HepG2 (cell line): ENCODE measurements around the gene PDYN. TPM values are rescaled to one million over a fixed set of nuclear protein-coding genes. Genes with fewer than 3 reads are reported as not detected.
A peak's percentile ranks its signal among the peaks of the same experiment; 100 is the strongest.

Experiments
- CEBPG ChIP-seq: IDR thresholded peaks from 2 replicates; pipeline ENCODE4 v1.6.1; 2016
- ELF3 ChIP-seq: IDR thresholded peaks from 2 replicates; pipeline ENCODE4 v1.6.1; 2016; ENCODE audit warnings: missing genetic modification reagents, missing compliant biosample characterization
- HDAC2 ChIP-seq: sonication (generic); formaldehyde crosslinking; IDR thresholded peaks from 2 replicates; pipeline ENCODE4 v1.4.0; 2020; ENCODE audit warnings: missing genetic modification reagents
- HMGA1 ChIP-seq: sonication (generic); formaldehyde crosslinking; conservative IDR thresholded peaks from 2 replicates; pipeline ENCODE4 v1.4.0; 2020; ENCODE audit warnings: missing genetic modification reagents
- HMGXB3 ChIP-seq: sonication (generic); formaldehyde crosslinking; IDR thresholded peaks from 2 replicates; pipeline ENCODE4 v1.4.0; 2020; ENCODE audit warnings: missing genetic modification reagents, borderline replicate concordance
- KDM3A ChIP-seq: IDR thresholded peaks from 2 replicates; pipeline ENCODE4 v1.6.1; 2018; ENCODE audit warnings: low read depth, missing compliant biosample characterization
- KDM5B ChIP-seq: sonication (generic); formaldehyde crosslinking; IDR thresholded peaks from 2 replicates; pipeline ENCODE4 v1.4.0; 2020; ENCODE audit warnings: missing genetic modification reagents, mild to moderate bottlenecking, borderline replicate concordance
- ONECUT2 ChIP-seq: sonication (generic); formaldehyde crosslinking; IDR thresholded peaks from 2 replicates; pipeline ENCODE4 v1.4.0; 2020; ENCODE audit warnings: missing genetic modification reagents
- RFXANK ChIP-seq: IDR thresholded peaks from 2 replicates; pipeline ENCODE4 v1.6.1; 2016
- TFDP2 ChIP-seq: sonication (generic); formaldehyde crosslinking; IDR thresholded peaks from 2 replicates; pipeline ENCODE4 v1.4.0; 2020; ENCODE audit warnings: missing genetic modification reagents
- TSC22D2 ChIP-seq: sonication (generic); formaldehyde crosslinking; IDR thresholded peaks from 2 replicates; pipeline ENCODE4 v1.5.1; 2020; ENCODE audit warnings: missing genetic modification reagents, mild to moderate bottlenecking, borderline replicate concordance
- XBP1 ChIP-seq: sonication (generic); formaldehyde crosslinking; IDR thresholded peaks from 2 replicates; pipeline ENCODE4 v1.5.0; 2020; ENCODE audit warnings: missing genetic modification reagents
- ZBED4 ChIP-seq: sonication (generic); formaldehyde crosslinking; IDR thresholded peaks from 2 replicates; pipeline ENCODE4 v1.4.0; 2020; ENCODE audit warnings: missing genetic modification reagents, borderline replicate concordance
- ZBTB8A ChIP-seq: sonication (generic); formaldehyde crosslinking; IDR thresholded peaks from 2 replicates; pipeline ENCODE4 v1.4.0; 2020; ENCODE audit warnings: mild to moderate bottlenecking, low read depth, missing genetic modification reagents, borderline replicate concordance
- ZFP36L1 ChIP-seq: sonication (generic); formaldehyde crosslinking; IDR thresholded peaks from 2 replicates; pipeline ENCODE4 v1.8.0; 2022; ENCODE audit warnings: mild to moderate bottlenecking, missing genetic modification reagents, moderate library complexity
- ZFP82 ChIP-seq: sonication (generic); formaldehyde crosslinking; IDR thresholded peaks from 2 replicates; pipeline ENCODE4 v1.5.1; 2020; ENCODE audit warnings: mild to moderate bottlenecking, missing genetic modification reagents, borderline replicate concordance
- ZMYM4 ChIP-seq: sonication (generic); formaldehyde crosslinking; IDR thresholded peaks from 2 replicates; pipeline ENCODE4 v1.8.1; 2023; ENCODE audit warnings: mild to moderate bottlenecking, missing genetic modification reagents
- ZNF567 ChIP-seq: sonication (generic); formaldehyde crosslinking; IDR thresholded peaks from 2 replicates; pipeline ENCODE4 v1.8.1; 2023; ENCODE audit warnings: mild to moderate bottlenecking, missing genetic modification reagents, borderline replicate concordance
- ZNF678 ChIP-seq: sonication (generic); formaldehyde crosslinking; IDR thresholded peaks from 2 replicates; pipeline ENCODE4 v1.4.0; 2020; ENCODE audit warnings: mild to moderate bottlenecking, missing genetic modification reagents
- ZNF724P ChIP-seq: sonication (generic); formaldehyde crosslinking; IDR thresholded peaks from 2 replicates; pipeline ENCODE4 v1.8.0; 2022; ENCODE audit warnings: missing genetic modification reagents, borderline replicate concordance
- ZSCAN21 ChIP-seq: sonication (generic); formaldehyde crosslinking; IDR thresholded peaks from 2 replicates; pipeline ENCODE4 v1.8.0; 2022; ENCODE audit warnings: mild to moderate bottlenecking, missing genetic modification reagents, moderate library complexity, borderline replicate concordance
- polyA plus RNA-seq, 8 experiments: library from polyadenylated mRNA; depleted of rRNA in 3 of 8; stranded (reverse) in 7 of 8; unstranded in 1 of 8; fragments of >200 nt; fragmentation: Illumina TruSeq in 4 of 8; extraction: Trizol in 4 of 8; gene quantifications; 2 replicates each; pipeline versions ENCODE4 v1.2.1 to v1.2.3, GENCODE V29; 2011 to 2016; ENCODE audit warnings: low read depth in 4 of 8, missing spikeins in 1 of 8, mixed read lengths in 1 of 8; ENCODE audit not compliant: insufficient read depth in 1 of 8
- total RNA-seq, 5 experiments: library from RNA; depleted of rRNA; stranded (reverse); fragments of >200 nt; fragmentation: Illumina TruSeq; extraction: Trizol; gene quantifications; 2 replicates each; pipeline ENCODE4 v1.2.3, GENCODE V29; 2016; ENCODE audit warnings: low read depth in 1 of 5

PDYN gene
- total and polyA plus RNA-seq, 2 of the 13 experiments (the other 11 are each of a cell fraction or from before 2014, with no cell fraction given) = not detected

- peak; percentile 100 for TF ChIP-seq TSC22D2 (CRISPR knock-in tag)
- TF ChIP-seq RFXANK (CRISPR knock-in tag) = peak; percentile 95
- TF ChIP-seq HMGXB3 (CRISPR knock-in tag) = peak; percentile 97
- peak; percentile 91; the same call in 1 of the 2 replicates for TF ChIP-seq ZNF724P (CRISPR knock-in tag)
- TF ChIP-seq ZMYM4 = peak; percentile 90
- TF ChIP-seq ZSCAN21 = peak; percentile 98
- peak; percentile 98 for TF ChIP-seq ZFP36L1 (CRISPR knock-in tag)
- TF ChIP-seq ELF3 (CRISPR knock-in tag) = peak; percentile 97
- TF ChIP-seq ZBED4 (CRISPR knock-in tag) = peak; percentile 99
- TF ChIP-seq ZNF567 (CRISPR knock-in tag) = 0 out of 2 replicates have a peak, but pooled peaks have one; percentile 55
- TF ChIP-seq CEBPG (CRISPR knock-in tag) = peak; percentile 62; the same call in 1 of the 2 replicates
- TF ChIP-seq ZBTB8A (CRISPR knock-in tag) = peak; percentile 84; the same call in 1 of the 2 replicates
- peak; percentile 92; the same call in 1 of the 2 replicates for TF ChIP-seq ZNF678 (CRISPR knock-in tag)
- TF ChIP-seq TFDP2 (CRISPR knock-in tag) = peak; percentile 76; the same call in 1 of the 2 replicates
- TF ChIP-seq HMGA1 (CRISPR knock-in tag) = no peak
- TF ChIP-seq KDM5B (CRISPR knock-in tag) = peak; percentile 93; the same call in 1 of the 2 replicates
- TF ChIP-seq XBP1 = peak; percentile 98
- TF ChIP-seq KDM3A (CRISPR knock-in tag) = peak; percentile 95; the same call in 1 of the 2 replicates
- TF ChIP-seq HDAC2 = peak; percentile 99
- TF ChIP-seq ZFP82 (CRISPR knock-in tag) = no peak; the same call in 1 of the 2 replicates
- peak; percentile 81 for TF ChIP-seq ONECUT2 (CRISPR knock-in tag)
Measured at GRCh38 chr20:2005831-2006426, 12.1 kb upstream of the PDYN start (continued).
